ENCODE data around the gene RNF11.
"Not testable (repeated sequence)": the region's sequence is repeated elsewhere in the genome, so short reads cannot be mapped to it uniquely, and the experiment has no call there.

Gene RNF11

GRCh38 chr1:51217101-51217500 is 19.0 kb upstream of the RNF11 start:
- no peak for DNase-seq
- H3K4me1 Mint-ChIP-seq: peaks cover 19% of the 10 kb centered on the region
- H3K9me3 Mint-ChIP-seq: no peaks in the 10 kb centered on the region
- no peaks in the 10 kb centered on the region for H3K27me3 Mint-ChIP-seq
- CTCF ChIA-PET: interaction anchor here (1.2 to 1.3 kb wide), 2 partner anchors 13 to 24 kb away, joined by 3 read pairs; no protein-coding TSS in a partner anchor
- H3K27ac Mint-ChIP-seq: no peak overlapping the region
- H3K36me3 Mint-ChIP-seq: no peaks in the 10 kb centered on the region
- no peak overlapping the region for H3K4me3 Mint-ChIP-seq

- Mint-ChIP-seq H3K36me3 (no peaks in the 10 kb centered on the region), H3K27me3 (no peaks in the 10 kb centered on the region), H3K4me1 (peaks cover 19% of the 10 kb centered on the region), H3K27ac (no peak overlapping the region), H3K4me3 (no peak overlapping the region), H3K9me3 (no peaks in the 10 kb centered on the region)
- CTCF ChIA-PET: no interaction called here
- DNase-seq: no peak
Observed at GRCh38 chr1:51218570-51218969, 17.5 kb upstream of the RNF11 start.

GRCh38 chr1:51219022-51219421 is 17.1 kb upstream of the RNF11 start:
- H3K36me3 Mint-ChIP-seq: no peaks in the 10 kb centered on the region
- peaks cover 19% of the 10 kb centered on the region for H3K4me1 Mint-ChIP-seq
- no peak for DNase-seq
- H3K4me3 Mint-ChIP-seq: no peak overlapping the region
- H3K9me3 Mint-ChIP-seq: no peaks in the 10 kb centered on the region
- H3K27ac Mint-ChIP-seq: no peak overlapping the region
- CTCF ChIA-PET: no interaction called here
- H3K27me3 Mint-ChIP-seq: no peaks in the 10 kb centered on the region

- H3K36me3 Mint-ChIP-seq, H3K27me3 Mint-ChIP-seq, H3K4me1 Mint-ChIP-seq, CTCF ChIA-PET, H3K27ac Mint-ChIP-seq, H3K9me3 Mint-ChIP-seq, H3K4me3 Mint-ChIP-seq, DNase-seq: not testable (repeated sequence)
Observed at GRCh38 chr1:51221529-51221928, 14.5 kb upstream of the RNF11 start.

GRCh38 chr1:51222136-51222787 is 13.8 kb upstream of the RNF11 start:
- H3K27me3 Mint-ChIP-seq: peaks cover 4% of the 10 kb centered on the region
- no peak overlapping the region for H3K27ac Mint-ChIP-seq
- H3K4me1 Mint-ChIP-seq: no peaks in the 10 kb centered on the region
- no peaks in the 10 kb centered on the region for H3K9me3 Mint-ChIP-seq
- no peak overlapping the region for H3K4me3 Mint-ChIP-seq
- DNase-seq: no peak
- CTCF ChIA-PET: no interaction called here
- H3K36me3 Mint-ChIP-seq: no peaks in the 10 kb centered on the region

GRCh38 chr1:51222809-51223208 is 13.3 kb upstream of the RNF11 start:
- CTCF ChIA-PET: no interaction called here
- H3K27ac Mint-ChIP-seq: no peak overlapping the region
- peaks cover 4% of the 10 kb centered on the region for H3K27me3 Mint-ChIP-seq

GRCh38 chr1:51224255-51224654 is 11.8 kb upstream of the RNF11 start:
- CTCF ChIA-PET: no interaction called here
- Mint-ChIP-seq H3K9me3 (no peaks in the 10 kb centered on the region), H3K36me3 (no peaks in the 10 kb centered on the region), H3K4me1 (no peaks in the 10 kb centered on the region), H3K27ac (no peak overlapping the region), H3K4me3 (no peak overlapping the region), H3K27me3 (peaks cover 8% of the 10 kb centered on the region)
- no peak for DNase-seq

More at GRCh38 chr1:51222809-51223208, 13.3 kb upstream of the RNF11 start:
- H3K36me3 Mint-ChIP-seq: no peaks in the 10 kb centered on the region
- H3K4me1 Mint-ChIP-seq: no peaks in the 10 kb centered on the region
- H3K4me3 Mint-ChIP-seq: no peak overlapping the region
- H3K9me3 Mint-ChIP-seq: no peaks in the 10 kb centered on the region
- DNase-seq: no peak

GRCh38 chr1:51227231-51227960 is 8.7 kb upstream of the RNF11 start:
- H3K27ac Mint-ChIP-seq, H3K9me3 Mint-ChIP-seq, H3K36me3 Mint-ChIP-seq, CTCF ChIA-PET, H3K4me1 Mint-ChIP-seq, H3K4me3 Mint-ChIP-seq, DNase-seq: not testable (repeated sequence)
- peaks cover 11% of the 10 kb centered on the region for H3K27me3 Mint-ChIP-seq

GRCh38 chr1:51228471-51228870 is 7.6 kb upstream of the RNF11 start:
- H3K4me3 Mint-ChIP-seq, CTCF ChIA-PET, H3K27ac Mint-ChIP-seq, H3K4me1 Mint-ChIP-seq, H3K36me3 Mint-ChIP-seq, DNase-seq, H3K9me3 Mint-ChIP-seq: not testable (repeated sequence)
- H3K27me3 Mint-ChIP-seq: peaks cover 11% of the 10 kb centered on the region

- H3K4me1 Mint-ChIP-seq: peaks cover 12% of the 10 kb centered on the region
- no peak for DNase-seq
- no peak overlapping the region for H3K27ac Mint-ChIP-seq
- no peaks in the 10 kb centered on the region for H3K36me3 Mint-ChIP-seq
- peaks cover 13% of the 10 kb centered on the region for H3K27me3 Mint-ChIP-seq
- no peak overlapping the region for H3K4me3 Mint-ChIP-seq
- no peaks in the 10 kb centered on the region for H3K9me3 Mint-ChIP-seq
- CTCF ChIA-PET: no interaction called here
Observed at GRCh38 chr1:51230501-51231078, 5.5 kb upstream of the RNF11 start.

- H3K9me3 Mint-ChIP-seq: no peaks in the 10 kb centered on the region
- no peak for DNase-seq
- peaks cover 16% of the 10 kb centered on the region for H3K4me1 Mint-ChIP-seq
- CTCF ChIA-PET: no interaction called here
- H3K36me3 Mint-ChIP-seq: no peaks in the 10 kb centered on the region
- H3K27me3 Mint-ChIP-seq: peaks cover 13% of the 10 kb centered on the region
- H3K4me3 Mint-ChIP-seq: no peak overlapping the region
- no peak overlapping the region for H3K27ac Mint-ChIP-seq
Observed at GRCh38 chr1:51231120-51231519, 5.0 kb upstream of the RNF11 start.

- H3K9me3 Mint-ChIP-seq: no peaks in the 10 kb centered on the region
- H3K4me1 Mint-ChIP-seq: peaks cover 16% of the 10 kb centered on the region
- no peak overlapping the region for H3K4me3 Mint-ChIP-seq
- H3K36me3 Mint-ChIP-seq: no peaks in the 10 kb centered on the region
- CTCF ChIA-PET: no interaction called here
- no peak for DNase-seq
- H3K27me3 Mint-ChIP-seq: peaks cover 13% of the 10 kb centered on the region
- no peak overlapping the region for H3K27ac Mint-ChIP-seq
Observed at GRCh38 chr1:51231896-51232295, 4.2 kb upstream of the RNF11 start.

GRCh38 chr1:51234236-51234635 is 1.8 kb upstream of the RNF11 start:
- CTCF ChIA-PET, H3K9me3 Mint-ChIP-seq, H3K36me3 Mint-ChIP-seq, H3K27me3 Mint-ChIP-seq, H3K4me3 Mint-ChIP-seq, DNase-seq, H3K27ac Mint-ChIP-seq: not testable (repeated sequence)
- H3K4me1 Mint-ChIP-seq: peaks cover 20% of the 10 kb centered on the region

GRCh38 chr1:51234721-51235425 is 1.2 kb upstream of the RNF11 start:
- H3K4me3 Mint-ChIP-seq: peak overlapping the region; percentile 83
- DNase-seq: no peak

More at GRCh38 chr1:51234721-51235425, 1.2 kb upstream of the RNF11 start:
- CTCF ChIA-PET: interaction anchor here (1.0 to 1.4 kb wide), 4 partner anchors 20 to 62 kb away, joined by 3 to 5 read pairs (median 4); no protein-coding TSS in a partner anchor
- peaks cover 6% of the 10 kb centered on the region for H3K27me3 Mint-ChIP-seq
- no peaks in the 10 kb centered on the region for H3K9me3 Mint-ChIP-seq
- H3K4me1 Mint-ChIP-seq: peaks cover 21% of the 10 kb centered on the region
- no peaks in the 10 kb centered on the region for H3K36me3 Mint-ChIP-seq
- peak overlapping the region; percentile 83 for H3K27ac Mint-ChIP-seq

All from activated naive CD4-positive, alpha-beta T cell treated with anti-CD3 and anti-CD28 coated beads, Interleukin-2, amount 10 ng/mL, durations not matched to agents 7 days and 5 days (primary cell).